ENCODE measurements around the gene CDHR3.

The CDHR3 gene

DNA sequence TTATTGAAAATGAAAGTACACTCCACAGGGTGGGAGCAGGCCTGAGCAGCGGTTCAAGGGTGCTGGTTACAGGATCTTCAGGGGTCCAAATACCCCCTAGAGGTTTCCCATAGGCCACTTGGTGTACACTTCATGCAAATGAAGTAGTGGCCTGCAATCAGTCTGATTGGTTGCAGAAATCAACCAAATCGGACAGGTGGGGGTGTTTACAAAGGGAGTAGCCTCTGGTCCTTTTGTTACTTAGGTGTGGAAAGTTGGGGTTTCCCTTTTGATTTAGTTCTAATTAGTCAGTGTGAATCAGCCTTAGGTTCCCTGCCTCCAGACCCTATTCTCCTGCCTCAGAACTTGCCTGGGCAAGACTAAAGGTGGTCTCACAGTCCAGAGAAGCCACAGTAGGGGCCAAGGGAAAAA lies 99.5 kb downstream of the CDHR3 start:
- Histone ChIP-seq H3K9me2 (replicated peaks; ENCODE audit: insufficient read depth, low read length) (no peaks in the 10 kb centered on the region), H3K27ac (ENCODE audit: low read depth, low read length) (peak overlapping the region; percentile 97), H3K9ac (ENCODE audit: low read length) (peak overlapping the region; percentile 62), H3K79me2 (ENCODE audit: insufficient read depth, low read length) (peaks cover 23% of the 10 kb centered on the region), H3K4me2 (ENCODE audit: low read depth, low read length, poor library complexity, severe bottlenecking) (peak overlapping the region; percentile 52), H3K9me3 (ENCODE audit: insufficient read depth, low read length) (0 out of 2 replicates have a peak, but pooled peaks cover 7% of the 10 kb centered on the region), H2AFZ (ENCODE audit: low read depth, low read length, severe bottlenecking) (no peak overlapping the region), H3K4me3 (ENCODE audit: insufficient read depth, low read length, poor library complexity, severe bottlenecking) (peak overlapping the region; percentile 3), H3K27me3 (ENCODE audit: low read length) (no peaks in the 10 kb centered on the region), H3F3A (ENCODE audit: insufficient read depth) (peaks cover 81% of the 10 kb centered on the region), H3K36me3 (ENCODE audit: low read length) (peaks cover 5% of the 10 kb centered on the region; the same call in 1 of the 2 replicates), H4K20me1 (ENCODE audit: low read depth, low read length) (no peaks in the 10 kb centered on the region)
- TF ChIP-seq, protein P1, sequence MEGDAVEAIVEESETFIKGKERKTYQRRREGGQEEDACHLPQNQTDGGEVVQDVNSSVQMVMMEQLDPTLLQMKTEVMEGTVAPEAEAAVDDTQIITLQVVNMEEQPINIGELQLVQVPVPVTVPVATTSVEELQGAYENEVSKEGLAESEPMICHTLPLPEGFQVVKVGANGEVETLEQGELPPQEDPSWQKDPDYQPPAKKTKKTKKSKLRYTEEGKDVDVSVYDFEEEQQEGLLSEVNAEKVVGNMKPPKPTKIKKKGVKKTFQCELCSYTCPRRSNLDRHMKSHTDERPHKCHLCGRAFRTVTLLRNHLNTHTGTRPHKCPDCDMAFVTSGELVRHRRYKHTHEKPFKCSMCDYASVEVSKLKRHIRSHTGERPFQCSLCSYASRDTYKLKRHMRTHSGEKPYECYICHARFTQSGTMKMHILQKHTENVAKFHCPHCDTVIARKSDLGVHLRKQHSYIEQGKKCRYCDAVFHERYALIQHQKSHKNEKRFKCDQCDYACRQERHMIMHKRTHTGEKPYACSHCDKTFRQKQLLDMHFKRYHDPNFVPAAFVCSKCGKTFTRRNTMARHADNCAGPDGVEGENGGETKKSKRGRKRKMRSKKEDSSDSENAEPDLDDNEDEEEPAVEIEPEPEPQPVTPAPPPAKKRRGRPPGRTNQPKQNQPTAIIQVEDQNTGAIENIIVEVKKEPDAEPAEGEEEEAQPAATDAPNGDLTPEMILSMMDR (IDR thresholded peaks at IDR 0.05; ENCODE audit: insufficient read depth, low read length, poor library complexity, severe bottlenecking): no peak
- no peak for TF ChIP-seq EZH2phosphoT487 (conservative IDR thresholded peaks at IDR 0.05; ENCODE audit: low read length)

DNA sequence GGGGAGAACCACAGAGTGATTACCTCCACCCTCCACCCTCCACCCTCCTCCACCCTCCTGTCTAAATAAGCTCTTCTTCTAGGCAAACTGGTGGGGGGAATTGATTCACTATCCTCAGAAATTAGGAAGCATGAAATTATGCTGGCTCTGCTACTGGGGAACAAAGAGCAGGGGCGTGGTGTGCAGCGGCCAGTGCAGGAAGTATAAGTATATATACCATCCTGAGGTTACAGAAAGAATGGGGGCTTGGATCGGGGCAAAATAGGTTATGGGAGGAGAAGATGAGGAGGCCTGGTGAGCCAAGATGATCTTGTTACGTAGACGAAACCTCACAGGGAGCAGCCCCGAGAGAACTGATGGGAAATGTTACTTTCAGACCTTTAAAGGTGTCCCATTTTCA lies 100.0 kb downstream of the CDHR3 start:
- Histone ChIP-seq H3K9me3 (ENCODE audit: insufficient read depth, low read length) (0 out of 2 replicates have a peak, but pooled peaks cover 7% of the 10 kb centered on the region), H3K9me2 (replicated peaks; ENCODE audit: insufficient read depth, low read length) (no peaks in the 10 kb centered on the region), H3K4me2 (ENCODE audit: low read depth, low read length, poor library complexity, severe bottlenecking) (peak overlapping the region; percentile 52), H4K20me1 (ENCODE audit: low read depth, low read length) (no peaks in the 10 kb centered on the region), H3K9ac (ENCODE audit: low read length) (peak overlapping the region; percentile 62), H3K79me2 (ENCODE audit: insufficient read depth, low read length) (peaks cover 23% of the 10 kb centered on the region), H3K27me3 (ENCODE audit: low read length) (no peaks in the 10 kb centered on the region), H2AFZ (ENCODE audit: low read depth, low read length, severe bottlenecking) (no peak overlapping the region), H3K27ac (ENCODE audit: low read depth, low read length) (peak overlapping the region; percentile 97), H3F3A (ENCODE audit: insufficient read depth) (peaks cover 82% of the 10 kb centered on the region), H3K36me3 (ENCODE audit: low read length) (peaks cover 5% of the 10 kb centered on the region; the same call in 1 of the 2 replicates), H3K4me3 (ENCODE audit: insufficient read depth, low read length, poor library complexity, severe bottlenecking) (no peak overlapping the region)
- no peak for TF ChIP-seq EZH2phosphoT487 (conservative IDR thresholded peaks at IDR 0.05; ENCODE audit: low read length)
- TF ChIP-seq, protein P1 (IDR thresholded peaks at IDR 0.05; ENCODE audit: insufficient read depth, low read length, poor library complexity, severe bottlenecking): no peak

DNA sequence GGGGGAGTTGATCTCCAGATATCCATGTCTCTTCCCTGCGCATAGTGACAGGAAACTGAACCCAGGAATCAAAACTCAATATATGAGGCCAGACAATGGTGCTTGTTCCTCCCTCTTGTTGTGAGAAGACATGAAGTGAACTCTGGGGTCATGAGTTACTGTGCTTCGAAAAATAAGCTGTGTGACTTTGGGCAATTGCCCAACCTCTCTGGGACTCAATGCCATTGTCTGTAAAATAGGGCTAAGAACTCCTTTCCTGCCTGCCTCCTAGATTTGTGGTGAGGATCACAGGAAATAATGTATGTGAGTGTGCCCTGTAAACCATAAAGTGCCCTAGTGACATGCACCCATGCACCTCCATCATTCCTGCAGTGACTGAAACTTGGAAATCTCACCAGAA lies 100.6 kb downstream of the CDHR3 start:
- Histone ChIP-seq H3F3A (ENCODE audit: insufficient read depth) (peaks cover 82% of the 10 kb centered on the region), H4K20me1 (ENCODE audit: low read depth, low read length) (no peaks in the 10 kb centered on the region), H3K36me3 (ENCODE audit: low read length) (peaks cover 5% of the 10 kb centered on the region; the same call in 1 of the 2 replicates), H3K79me2 (ENCODE audit: insufficient read depth, low read length) (peaks cover 23% of the 10 kb centered on the region), H3K27me3 (ENCODE audit: low read length) (no peaks in the 10 kb centered on the region), H3K27ac (ENCODE audit: low read depth, low read length) (peak overlapping the region; percentile 97), H3K9me3 (ENCODE audit: insufficient read depth, low read length) (0 out of 2 replicates have a peak, but pooled peaks cover 7% of the 10 kb centered on the region), H3K4me3 (ENCODE audit: insufficient read depth, low read length, poor library complexity, severe bottlenecking) (no peak overlapping the region), H3K4me2 (ENCODE audit: low read depth, low read length, poor library complexity, severe bottlenecking) (peak overlapping the region; percentile 52), H2AFZ (ENCODE audit: low read depth, low read length, severe bottlenecking) (no peak overlapping the region), H3K9ac (ENCODE audit: low read length) (peak overlapping the region; percentile 62), H3K9me2 (replicated peaks; ENCODE audit: insufficient read depth, low read length) (no peaks in the 10 kb centered on the region)
- no peak for TF ChIP-seq EZH2phosphoT487 (conservative IDR thresholded peaks at IDR 0.05; ENCODE audit: low read length)
- TF ChIP-seq, protein P1 (IDR thresholded peaks at IDR 0.05; ENCODE audit: insufficient read depth, low read length, poor library complexity, severe bottlenecking): no peak

All from SU-DHL-6 (cell line).